A673 (cell line): Measurements from ENCODE around the gene HSPA1A. TPM values are rescaled to one million over a fixed set of nuclear protein-coding genes. Genes with fewer than 3 reads are reported as not detected.
"Not testable (repeated sequence)": the region's sequence is repeated elsewhere in the genome, so short reads cannot be mapped to it uniquely, and the experiment has no call there.

Experiments used
- BruUV-seq: library from RNA; stranded (reverse); fragments of 400-500 nt; replicated peaks from 2 replicates; lab custom pipeline; 2021; lab: Mats Ljungman, UMichigan
- CTCF ChIA-PET: fragments of 300-600 bp; sonication (Branson Sonifier 250); formaldehyde crosslinking; loops from one replicate; lab custom pipeline; 2022; ENCODE audit warnings: antibody characterized with exemption; lab: Charles Lee
- POLR2A ChIA-PET: fragments of 300-600 bp; sonication (Branson Sonifier 250); formaldehyde crosslinking; loops from one replicate; lab custom pipeline; 2022; ENCODE audit warnings: antibody characterized with exemption; ENCODE audit not compliant: low non-redundant PET; lab: Charles Lee
- DNase-seq: peaks from one replicate; pipeline ENCODE4 v3.0.0-alpha.2; 2015; ENCODE audit warnings: low spot score
- H3K27ac ChIP-seq: fragments of 200-600 bp; sonication (generic); 2 replicates; pipeline ENCODE4 v1.5.1; 2016; ENCODE audit warnings: mixed run types, low read depth, mild to moderate bottlenecking, mixed read lengths, antibody characterized with exemption, low read length; ENCODE audit not compliant: poor library complexity, severe bottlenecking
- H3K27me3 ChIP-seq: fragments of 200-600 bp; sonication (generic); replicated peaks from 2 replicates; pipeline ENCODE4 v1.6.1; 2017; ENCODE audit warnings: mixed run types, low read depth, mild to moderate bottlenecking, mixed read lengths, antibody characterized with exemption, low read length; ENCODE audit not compliant: insufficient read depth, poor library complexity
- H3K36me3 ChIP-seq: fragments of 200-600 bp; sonication (generic); 2 replicates; pipeline ENCODE4 v1.6.1; 2016; ENCODE audit warnings: mixed run types, mild to moderate bottlenecking, mixed read lengths, antibody characterized with exemption, low read length; ENCODE audit not compliant: insufficient read depth, poor library complexity, severe bottlenecking
- H3K4me1 ChIP-seq: fragments of 200-600 bp; sonication (generic); 2 replicates; pipeline ENCODE4 v1.6.1; 2017; ENCODE audit warnings: mixed run types, mild to moderate bottlenecking, mixed read lengths, antibody characterized with exemption, low read length; ENCODE audit not compliant: insufficient read depth, poor library complexity, severe bottlenecking
- H3K4me3 ChIP-seq: fragments of 200-600 bp; sonication (generic); 2 replicates; pipeline ENCODE4 v1.5.1; 2016; ENCODE audit warnings: low read depth, mixed run types, mild to moderate bottlenecking, mixed read lengths, low read length; ENCODE audit not compliant: poor library complexity, severe bottlenecking
- H3K9me3 ChIP-seq: fragments of 200-600 bp; sonication (generic); 2 replicates; pipeline ENCODE4 v1.6.1; 2016; ENCODE audit warnings: mixed run types, low read depth, mild to moderate bottlenecking, mixed read lengths, antibody characterized with exemption, low read length; ENCODE audit not compliant: poor library complexity, severe bottlenecking
- EZH2 ChIP-seq: fragments of 200-600 bp; sonication (generic); IDR thresholded peaks from 2 replicates; pipeline ENCODE4 v1.6.1; 2017; ENCODE audit warnings: borderline replicate concordance, low read depth, mild to moderate bottlenecking, mixed read lengths, antibody characterized with exemption, low read length; ENCODE audit not compliant: poor library complexity, severe bottlenecking
- intact Hi-C: fragments of 100-400 bp; cut with micrococcal nuclease; formaldehyde crosslinking; loops from one replicate; pipeline ENCODE4 v1.10.0; 2022; ENCODE audit not compliant: unreplicated experiment
- total RNA-seq: library from RNA; stranded (reverse); gene quantifications from 2 replicates; pipeline ENCODE4 v1.2.3, GENCODE V29; 2021
- TF ChIP-seq, protein P1 (sequence below): fragments of 300-800, 200-600 bp; sonication (generic); conservative IDR thresholded peaks from 2 replicates; pipeline ENCODE4 v1.5.1; 2017; ENCODE audit warnings: low read depth, mild to moderate bottlenecking, antibody characterized with exemption, low read length, moderate library complexity, mixed read lengths

HSPA1A gene
- total RNA-seq, 1 experiment from 2014 or later, result 129 TPM

DNA sequence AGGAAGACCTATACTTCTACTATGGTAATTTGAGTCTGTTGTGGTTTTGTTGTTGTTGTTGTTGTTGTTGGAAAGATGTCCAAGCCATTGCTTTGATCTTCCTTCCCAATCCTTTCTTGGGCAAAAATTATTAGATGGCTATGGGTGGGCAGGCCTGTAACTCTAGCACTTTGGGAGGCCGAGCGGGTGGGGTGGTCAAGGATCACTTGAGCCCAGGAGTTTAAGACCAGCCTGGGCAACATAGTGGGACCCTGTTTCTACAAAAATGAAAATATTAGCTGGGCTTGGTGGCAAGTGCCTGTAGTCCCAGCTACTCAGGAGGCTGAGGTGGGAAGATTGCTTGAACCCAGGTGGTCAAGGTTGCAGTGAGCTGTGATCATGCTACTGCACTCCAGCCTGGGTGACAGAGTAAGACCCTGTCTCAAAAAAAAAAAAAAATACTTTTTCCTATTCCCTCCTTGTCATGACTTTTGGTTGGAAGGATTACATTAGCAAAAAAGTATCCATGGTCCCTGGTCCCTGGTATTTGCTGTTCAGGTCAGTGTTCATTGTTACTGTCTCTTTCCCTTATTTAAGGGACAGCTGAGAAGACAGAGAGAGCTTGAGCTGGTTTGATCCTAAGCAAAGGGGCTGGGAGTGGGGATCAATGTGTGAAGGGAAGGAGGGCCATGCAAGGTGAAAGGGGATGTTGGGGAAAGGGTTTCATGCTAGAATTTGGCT lies 35.6 kb downstream of the HSPA1A start:
- H3K27me3 ChIP-seq, result no peaks in the 10 kb centered on the region
- CTCF ChIA-PET, result no interaction called here

GRCh38 chr6:31851485-31851832 lies 36.1 kb downstream of the HSPA1A start:
- H3K27me3 ChIP-seq, result no peaks in the 10 kb centered on the region
- CTCF ChIA-PET, result no interaction called here
- DNase-seq, result no peak
- no peak for TF ChIP-seq EZH2
- TF ChIP-seq, protein P1, sequence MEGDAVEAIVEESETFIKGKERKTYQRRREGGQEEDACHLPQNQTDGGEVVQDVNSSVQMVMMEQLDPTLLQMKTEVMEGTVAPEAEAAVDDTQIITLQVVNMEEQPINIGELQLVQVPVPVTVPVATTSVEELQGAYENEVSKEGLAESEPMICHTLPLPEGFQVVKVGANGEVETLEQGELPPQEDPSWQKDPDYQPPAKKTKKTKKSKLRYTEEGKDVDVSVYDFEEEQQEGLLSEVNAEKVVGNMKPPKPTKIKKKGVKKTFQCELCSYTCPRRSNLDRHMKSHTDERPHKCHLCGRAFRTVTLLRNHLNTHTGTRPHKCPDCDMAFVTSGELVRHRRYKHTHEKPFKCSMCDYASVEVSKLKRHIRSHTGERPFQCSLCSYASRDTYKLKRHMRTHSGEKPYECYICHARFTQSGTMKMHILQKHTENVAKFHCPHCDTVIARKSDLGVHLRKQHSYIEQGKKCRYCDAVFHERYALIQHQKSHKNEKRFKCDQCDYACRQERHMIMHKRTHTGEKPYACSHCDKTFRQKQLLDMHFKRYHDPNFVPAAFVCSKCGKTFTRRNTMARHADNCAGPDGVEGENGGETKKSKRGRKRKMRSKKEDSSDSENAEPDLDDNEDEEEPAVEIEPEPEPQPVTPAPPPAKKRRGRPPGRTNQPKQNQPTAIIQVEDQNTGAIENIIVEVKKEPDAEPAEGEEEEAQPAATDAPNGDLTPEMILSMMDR, result no peak
- no TSS peak for BruUV-seq
- H3K4me1 ChIP-seq, result no peaks in the 10 kb centered on the region
- H3K4me3 ChIP-seq, result no peak overlapping the region
- POLR2A ChIA-PET, result no interaction called here
- intact Hi-C loops, result no loop called here
- H3K27ac ChIP-seq, result no peak overlapping the region
- H3K36me3 ChIP-seq, result no peaks in the 10 kb centered on the region
- H3K9me3 ChIP-seq, result no peaks in the 10 kb centered on the region

More for the DNA sequence above, 35.6 kb downstream of the HSPA1A start:
- H3K4me3 ChIP-seq, result no peak overlapping the region
- H3K9me3 ChIP-seq, result no peaks in the 10 kb centered on the region
- no peak for TF ChIP-seq EZH2
- TF ChIP-seq, protein P1, result no peak
- POLR2A ChIA-PET, result no interaction called here
- no peaks in the 10 kb centered on the region for H3K36me3 ChIP-seq
- no peak for DNase-seq
- H3K4me1 ChIP-seq, result no peaks in the 10 kb centered on the region
- BruUV-seq, result no TSS peak
- H3K27ac ChIP-seq, result no peak overlapping the region
- intact Hi-C loops, result no loop called here

- H3K4me3 ChIP-seq, H3K36me3 ChIP-seq, CTCF ChIA-PET, H3K4me1 ChIP-seq, DNase-seq, H3K9me3 ChIP-seq, H3K27ac ChIP-seq, POLR2A ChIA-PET, H3K27me3 ChIP-seq, BruUV-seq, intact Hi-C loops: not testable (repeated sequence)
These were observed 36.8 kb downstream of the HSPA1A start for GRCh38 chr6:31851980-31852718.

GRCh38 chr6:31857774-31858173 lies 42.4 kb downstream of the HSPA1A start:
- BruUV-seq, H3K36me3 ChIP-seq, intact Hi-C loops, H3K9me3 ChIP-seq, H3K27me3 ChIP-seq, H3K27ac ChIP-seq, H3K4me1 ChIP-seq, CTCF ChIA-PET, DNase-seq, H3K4me3 ChIP-seq: not testable (repeated sequence)
- POLR2A ChIA-PET, result interaction anchor here (0.6 kb wide), 1 partner anchor 1853 kb away, joined by 3 read pairs; no protein-coding TSS in a partner anchor
